ENCODE data around the gene PIP5K1B.
A peak's percentile ranks its signal among the peaks of the same experiment; 100 is the strongest.
"Not testable (repeated sequence)": the region's sequence is repeated elsewhere in the genome, so short reads cannot be mapped to it uniquely, and the experiment has no call there.

PIP5K1B gene

DNA sequence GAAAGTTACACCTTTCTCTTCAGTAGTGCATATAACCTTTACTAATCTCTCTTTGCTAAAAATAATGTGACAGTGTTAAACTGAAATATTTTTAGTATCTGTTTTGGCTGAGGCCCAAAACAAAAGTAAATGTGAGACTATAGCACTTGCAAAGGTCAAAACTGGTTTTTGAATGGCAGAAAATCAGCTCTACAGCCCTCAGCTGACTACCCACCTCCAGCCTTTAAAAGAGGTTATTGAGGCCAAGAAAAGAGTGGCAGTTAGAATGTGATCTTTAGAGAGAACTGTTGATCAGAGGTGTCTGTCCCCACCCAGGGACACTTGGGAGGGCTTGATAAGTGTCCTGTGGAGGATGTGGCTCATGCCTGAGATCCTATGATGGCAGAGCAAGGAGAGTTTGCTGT lies 278.0 kb downstream of the PIP5K1B start:
- Histone ChIP-seq H3K27ac (ENCODE audit: low read depth, low read length) (peak overlapping the region; percentile 7), H3K4me3 (ENCODE audit: low read depth in 1 of 2, low read length in 2 of 2) (no peak overlapping the region), H3K4me1 (ENCODE audit: insufficient read depth, low read length) (peaks cover 38% of the 10 kb centered on the region), H3K9me3 (ENCODE audit: low read length) (no peaks in the 10 kb centered on the region), H3K9ac (ENCODE audit: low read length) (no peak overlapping the region), H3K27me3 (ENCODE audit: control insufficient read depth in 1 of 2, insufficient read depth in 2 of 2, low read length in 2 of 2) (no peaks in the 10 kb centered on the region), H3K36me3 (ENCODE audit: insufficient read depth, low read length) (no peaks in the 10 kb centered on the region)

DNA sequence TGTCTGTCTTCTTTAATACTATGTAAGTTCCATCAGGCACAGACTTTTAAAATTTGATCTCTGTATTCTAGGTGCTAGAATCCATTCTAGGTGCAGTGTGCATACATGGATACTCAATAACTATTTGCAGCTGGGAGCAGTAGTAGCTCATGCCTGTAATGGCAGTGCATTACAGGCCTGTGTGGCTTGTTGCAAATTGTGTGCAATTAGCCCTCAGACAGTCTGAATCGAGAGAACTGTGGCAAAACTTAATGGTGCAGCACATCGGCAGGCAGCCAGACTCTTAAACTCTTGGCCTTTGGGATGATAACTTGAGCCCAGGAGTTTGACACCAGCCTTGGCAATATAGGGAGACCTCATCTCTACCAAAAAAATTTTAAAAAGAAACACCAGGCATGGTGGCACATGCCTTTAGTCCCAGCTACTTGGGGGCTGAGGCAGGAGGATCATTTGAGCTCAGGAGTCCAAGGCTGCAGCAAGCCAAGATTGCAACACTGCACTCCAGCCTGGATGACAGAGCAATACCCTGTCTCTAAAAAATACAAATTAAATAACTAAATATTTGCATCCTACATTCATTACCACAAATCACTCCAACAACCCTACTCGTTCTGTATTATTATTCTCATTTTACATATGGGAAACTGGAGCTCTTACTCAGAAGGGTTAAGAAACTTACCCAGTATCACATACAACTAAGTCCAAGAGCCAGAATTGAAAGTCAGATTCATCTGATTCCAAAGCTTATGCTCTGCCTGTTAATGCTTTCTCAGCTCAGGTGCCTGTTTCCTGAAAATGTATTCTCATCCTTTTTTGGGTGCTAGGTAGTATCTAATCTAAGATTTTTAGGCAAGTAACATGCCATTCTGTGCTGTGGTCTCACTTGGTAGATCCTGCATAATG lies 278.7 kb downstream of the PIP5K1B start:
- no peaks in the 10 kb centered on the region for H3K36me3 ChIP-seq (ENCODE audit: insufficient read depth, low read length)
- H3K27me3 ChIP-seq (ENCODE audit: control insufficient read depth in 1 of 2, insufficient read depth in 2 of 2, low read length in 2 of 2) = no peaks in the 10 kb centered on the region
- peaks cover 37% of the 10 kb centered on the region for H3K4me1 ChIP-seq (ENCODE audit: insufficient read depth, low read length)
- no peaks in the 10 kb centered on the region for H3K9me3 ChIP-seq (ENCODE audit: low read length)
- no peak overlapping the region for H3K27ac ChIP-seq (ENCODE audit: low read depth, low read length)
- no peak overlapping the region for H3K9ac ChIP-seq (ENCODE audit: low read length)
- H3K4me3 ChIP-seq (ENCODE audit: low read depth in 1 of 2, low read length in 2 of 2) = no peak overlapping the region

DNA sequence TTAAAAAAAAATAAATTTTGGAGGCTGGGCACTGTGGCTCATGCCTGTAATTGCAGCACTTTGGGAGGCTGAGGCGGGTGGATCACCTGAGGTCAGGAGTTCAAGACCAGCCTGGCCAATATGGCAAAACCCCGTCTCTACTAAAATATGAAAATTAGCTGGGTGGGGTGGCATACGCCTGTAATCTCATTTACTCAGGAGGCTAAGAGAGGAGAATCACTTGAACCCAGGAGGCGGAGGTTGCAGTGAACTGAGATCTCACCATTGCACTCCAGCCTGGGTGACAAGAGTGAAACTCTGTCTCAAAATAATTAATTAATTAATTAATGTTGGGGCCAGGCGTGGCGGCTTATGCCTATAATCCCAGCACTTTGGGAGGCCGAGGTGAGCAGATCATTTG lies 281.9 kb downstream of the PIP5K1B start:
- not testable (repeated sequence) for H3K4me1 ChIP-seq (ENCODE audit: insufficient read depth, low read length); H3K4me3 ChIP-seq (ENCODE audit: low read depth in 1 of 2, low read length in 2 of 2); H3K27ac ChIP-seq (ENCODE audit: low read depth, low read length); H3K36me3 ChIP-seq (ENCODE audit: insufficient read depth, low read length); H3K9ac ChIP-seq (ENCODE audit: low read length); H3K27me3 ChIP-seq (ENCODE audit: control insufficient read depth in 1 of 2, insufficient read depth in 2 of 2, low read length in 2 of 2); H3K9me3 ChIP-seq (ENCODE audit: low read length)

DNA sequence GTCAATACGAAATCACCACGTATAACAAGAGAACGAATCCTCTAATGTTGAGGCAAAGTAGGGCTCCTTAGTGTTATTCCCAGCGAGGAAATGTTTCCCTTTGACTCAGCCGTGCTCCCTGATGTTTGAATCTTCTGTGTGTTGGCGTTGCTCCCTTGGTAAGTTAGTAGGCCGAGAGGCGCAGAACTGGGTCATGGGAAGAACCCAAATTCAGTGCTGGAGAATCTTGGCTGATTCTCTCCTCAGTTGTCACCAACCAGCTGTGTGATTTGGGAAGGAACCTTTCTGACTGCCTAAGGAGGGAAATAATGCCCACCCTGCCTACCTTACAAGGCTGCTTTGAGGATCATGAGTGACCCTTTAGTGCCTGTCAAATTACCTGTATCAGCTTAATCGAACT lies 286.4 kb downstream of the PIP5K1B start:
- Histone ChIP-seq H3K4me3 (ENCODE audit: low read depth in 1 of 2, low read length in 2 of 2) (no peak overlapping the region), H3K27me3 (ENCODE audit: control insufficient read depth in 1 of 2, insufficient read depth in 2 of 2, low read length in 2 of 2) (no peaks in the 10 kb centered on the region), H3K36me3 (ENCODE audit: insufficient read depth, low read length) (no peaks in the 10 kb centered on the region), H3K9me3 (ENCODE audit: low read length) (no peaks in the 10 kb centered on the region), H3K9ac (ENCODE audit: low read length) (no peak overlapping the region), H3K27ac (ENCODE audit: low read depth, low read length) (no peak overlapping the region), H3K4me1 (ENCODE audit: insufficient read depth, low read length) (no peaks in the 10 kb centered on the region)

DNA sequence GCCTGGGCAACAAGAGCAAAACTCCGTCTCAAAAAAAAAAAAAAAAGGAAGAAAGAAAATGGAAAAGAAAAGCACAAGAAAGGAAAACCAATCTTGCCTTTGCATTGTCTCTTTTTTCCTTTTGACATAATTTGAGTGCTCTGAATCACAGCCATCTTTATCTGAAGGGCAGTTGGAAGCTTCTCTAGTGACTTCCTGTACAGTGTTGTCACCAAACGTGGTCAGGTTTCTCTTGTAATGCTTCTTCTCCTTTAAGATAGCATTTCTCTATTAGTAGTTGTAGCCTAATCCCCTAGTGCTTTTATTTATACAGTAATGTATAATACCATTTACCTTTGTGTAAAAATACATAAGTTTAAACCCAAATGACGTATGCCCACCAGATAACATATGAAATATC lies 290.7 kb downstream of the PIP5K1B start:
- Histone ChIP-seq H3K9ac (ENCODE audit: low read length) (no peak overlapping the region), H3K9me3 (ENCODE audit: low read length) (no peaks in the 10 kb centered on the region), H3K4me3 (ENCODE audit: low read depth in 1 of 2, low read length in 2 of 2) (no peak overlapping the region), H3K36me3 (ENCODE audit: insufficient read depth, low read length) (no peaks in the 10 kb centered on the region), H3K27me3 (ENCODE audit: control insufficient read depth in 1 of 2, insufficient read depth in 2 of 2, low read length in 2 of 2) (no peaks in the 10 kb centered on the region), H3K4me1 (ENCODE audit: insufficient read depth, low read length) (peaks cover 17% of the 10 kb centered on the region), H3K27ac (ENCODE audit: low read depth, low read length) (no peak overlapping the region)

DNA sequence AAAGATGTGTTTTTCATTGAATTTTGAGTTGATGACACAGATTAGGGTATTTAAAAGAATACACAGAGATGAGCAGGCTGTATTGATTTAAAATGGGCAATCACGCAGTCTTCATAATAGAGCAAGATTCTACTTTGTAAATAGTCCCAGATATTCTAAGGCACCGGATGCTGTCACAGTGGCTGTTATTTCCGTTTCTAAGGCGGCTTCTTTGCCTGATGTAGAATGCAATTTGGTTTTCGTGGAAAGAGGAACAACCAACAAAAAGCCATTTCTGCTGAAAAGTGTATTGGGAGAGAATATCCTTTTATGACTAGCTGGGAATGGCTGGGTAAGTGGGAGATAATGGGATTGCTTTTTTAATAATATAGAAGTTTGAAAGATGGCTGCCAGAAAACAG lies 291.4 kb downstream of the PIP5K1B start:
- Histone ChIP-seq H3K27me3 (ENCODE audit: control insufficient read depth in 1 of 2, insufficient read depth in 2 of 2, low read length in 2 of 2) (no peaks in the 10 kb centered on the region), H3K36me3 (ENCODE audit: insufficient read depth, low read length) (no peaks in the 10 kb centered on the region), H3K27ac (ENCODE audit: low read depth, low read length) (no peak overlapping the region), H3K9ac (ENCODE audit: low read length) (no peak overlapping the region), H3K9me3 (ENCODE audit: low read length) (no peaks in the 10 kb centered on the region), H3K4me1 (ENCODE audit: insufficient read depth, low read length) (peaks cover 17% of the 10 kb centered on the region), H3K4me3 (ENCODE audit: low read depth in 1 of 2, low read length in 2 of 2) (no peak overlapping the region)

DNA sequence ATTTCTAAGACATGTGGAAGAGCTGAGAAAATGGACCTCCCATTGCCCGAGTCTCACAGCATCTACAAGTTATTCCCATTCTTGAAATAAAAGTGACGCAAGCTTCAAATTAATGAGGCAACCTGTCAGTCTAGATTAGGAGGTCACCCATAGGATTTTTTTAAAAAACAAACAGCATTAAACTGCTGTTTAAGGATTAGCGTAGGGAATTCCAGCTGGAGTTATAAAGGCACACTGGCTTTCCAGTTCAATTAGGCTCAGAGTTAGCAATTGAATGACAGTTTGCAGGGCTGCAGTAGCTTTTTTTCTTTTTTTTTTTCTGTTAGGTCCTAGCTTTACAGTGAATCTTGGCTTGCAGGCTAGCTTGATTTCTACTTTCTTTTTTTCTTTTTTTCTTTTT lies 292.6 kb downstream of the PIP5K1B start:
- H3K27ac ChIP-seq (ENCODE audit: low read depth, low read length) = no peak overlapping the region

DNA sequence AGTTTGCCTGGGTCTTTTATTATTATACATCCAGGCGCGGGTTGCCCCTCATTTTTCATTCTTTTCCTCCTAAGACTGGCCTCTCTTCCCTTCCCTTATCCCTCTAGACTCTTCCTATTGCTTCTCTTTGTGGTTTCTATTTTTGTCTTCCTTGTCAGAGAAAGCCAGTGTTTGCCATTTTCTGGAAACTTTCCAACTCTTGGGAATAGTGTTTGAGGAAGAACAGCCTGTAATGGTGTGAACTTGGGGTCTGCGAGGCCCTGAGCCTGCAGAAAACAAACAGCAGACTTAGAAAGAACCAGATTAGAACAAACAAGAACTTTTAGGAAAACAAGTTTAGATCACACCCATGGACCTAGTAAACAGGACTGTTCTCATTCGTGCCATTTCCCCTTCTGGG lies 293.3 kb downstream of the PIP5K1B start:
- Histone ChIP-seq H3K9ac (ENCODE audit: low read length) (no peak overlapping the region), H3K4me3 (ENCODE audit: low read depth in 1 of 2, low read length in 2 of 2) (no peak overlapping the region)

More for the DNA sequence above, 292.6 kb downstream of the PIP5K1B start:
- no peaks in the 10 kb centered on the region for H3K27me3 ChIP-seq (ENCODE audit: control insufficient read depth in 1 of 2, insufficient read depth in 2 of 2, low read length in 2 of 2)
- H3K36me3 ChIP-seq (ENCODE audit: insufficient read depth, low read length) = no peaks in the 10 kb centered on the region
- no peaks in the 10 kb centered on the region for H3K9me3 ChIP-seq (ENCODE audit: low read length)
- no peak overlapping the region for H3K4me3 ChIP-seq (ENCODE audit: low read depth in 1 of 2, low read length in 2 of 2)
- H3K9ac ChIP-seq (ENCODE audit: low read length) = no peak overlapping the region
- H3K4me1 ChIP-seq (ENCODE audit: insufficient read depth, low read length) = peaks cover 17% of the 10 kb centered on the region

DNA sequence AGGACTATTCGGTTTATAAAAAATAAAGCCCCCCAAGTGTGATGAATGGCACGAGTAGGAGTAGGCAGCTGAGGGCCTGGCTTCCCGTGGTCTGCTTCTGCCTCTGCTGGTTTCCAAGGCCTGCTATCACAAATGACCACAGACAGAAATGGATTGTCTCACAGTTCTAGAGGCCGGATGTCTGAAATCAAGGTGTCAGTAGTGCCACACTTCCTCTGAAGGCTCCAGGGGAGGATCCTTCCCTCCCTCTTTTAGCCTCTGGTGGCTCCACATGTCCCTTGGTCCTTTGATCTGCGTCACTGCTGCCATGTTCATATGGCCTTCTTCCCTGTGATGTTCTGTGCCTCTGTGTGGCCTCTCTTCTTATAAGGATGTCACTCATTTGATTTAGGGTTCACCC lies 293.8 kb downstream of the PIP5K1B start:
- H3K27ac ChIP-seq (ENCODE audit: low read depth, low read length) = peak overlapping the region; percentile 36

More for the DNA sequence above, 293.3 kb downstream of the PIP5K1B start:
- Histone ChIP-seq H3K27ac (ENCODE audit: low read depth, low read length) (peak overlapping the region; percentile 36), H3K36me3 (ENCODE audit: insufficient read depth, low read length) (no peaks in the 10 kb centered on the region), H3K27me3 (ENCODE audit: control insufficient read depth in 1 of 2, insufficient read depth in 2 of 2, low read length in 2 of 2) (no peaks in the 10 kb centered on the region), H3K4me1 (ENCODE audit: insufficient read depth, low read length) (peaks cover 17% of the 10 kb centered on the region), H3K9me3 (ENCODE audit: low read length) (no peaks in the 10 kb centered on the region)

DNA sequence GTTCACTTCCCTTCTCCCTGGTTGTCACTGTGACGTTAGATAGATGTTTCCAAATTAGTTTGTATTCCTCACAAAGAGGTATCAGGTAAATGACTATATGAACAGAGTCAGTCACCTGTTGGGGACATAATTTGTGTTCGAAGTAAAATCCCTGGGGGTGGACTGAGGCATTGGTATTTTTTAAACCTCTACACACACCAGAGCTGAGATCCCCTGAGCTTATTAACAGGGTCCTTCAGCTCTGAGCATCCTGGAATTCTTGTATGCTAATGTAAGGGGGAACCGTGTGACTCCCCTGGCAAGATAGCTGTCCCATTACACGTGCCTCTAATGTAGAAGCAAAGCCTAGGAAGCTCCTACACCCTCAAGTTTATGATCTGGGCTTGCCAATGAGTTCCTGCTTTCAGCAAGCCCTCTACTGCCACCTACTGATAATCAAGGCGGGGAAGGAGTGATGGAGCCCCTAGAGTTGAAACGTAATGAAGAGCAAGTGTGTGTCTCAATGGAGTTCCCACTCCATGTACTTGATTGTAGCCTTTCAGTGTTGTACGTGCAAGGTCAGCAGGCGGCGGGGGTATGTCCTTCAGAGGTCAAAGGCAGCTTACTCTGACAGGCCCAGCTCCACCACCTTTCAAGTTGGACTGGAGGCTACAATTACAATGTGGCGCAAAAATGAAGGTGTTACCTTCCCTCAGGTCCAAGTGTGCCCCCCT lies 294.5 kb downstream of the PIP5K1B start:
- no peaks in the 10 kb centered on the region for H3K36me3 ChIP-seq (ENCODE audit: insufficient read depth, low read length)
- H3K4me3 ChIP-seq (ENCODE audit: low read depth in 1 of 2, low read length in 2 of 2) = no peak overlapping the region
- no peak overlapping the region for H3K27ac ChIP-seq (ENCODE audit: low read depth, low read length)
- H3K4me1 ChIP-seq (ENCODE audit: insufficient read depth, low read length) = peaks cover 17% of the 10 kb centered on the region
- no peak overlapping the region for H3K9ac ChIP-seq (ENCODE audit: low read length)
- H3K9me3 ChIP-seq (ENCODE audit: low read length) = no peaks in the 10 kb centered on the region
- no peaks in the 10 kb centered on the region for H3K27me3 ChIP-seq (ENCODE audit: control insufficient read depth in 1 of 2, insufficient read depth in 2 of 2, low read length in 2 of 2)

More for the DNA sequence above, 293.8 kb downstream of the PIP5K1B start:
- no peak overlapping the region for H3K9ac ChIP-seq (ENCODE audit: low read length)
- H3K4me3 ChIP-seq (ENCODE audit: low read depth in 1 of 2, low read length in 2 of 2) = no peak overlapping the region
- peaks cover 17% of the 10 kb centered on the region for H3K4me1 ChIP-seq (ENCODE audit: insufficient read depth, low read length)
- no peaks in the 10 kb centered on the region for H3K36me3 ChIP-seq (ENCODE audit: insufficient read depth, low read length)
- H3K9me3 ChIP-seq (ENCODE audit: low read length) = no peaks in the 10 kb centered on the region
- H3K27me3 ChIP-seq (ENCODE audit: control insufficient read depth in 1 of 2, insufficient read depth in 2 of 2, low read length in 2 of 2) = no peaks in the 10 kb centered on the region

DNA sequence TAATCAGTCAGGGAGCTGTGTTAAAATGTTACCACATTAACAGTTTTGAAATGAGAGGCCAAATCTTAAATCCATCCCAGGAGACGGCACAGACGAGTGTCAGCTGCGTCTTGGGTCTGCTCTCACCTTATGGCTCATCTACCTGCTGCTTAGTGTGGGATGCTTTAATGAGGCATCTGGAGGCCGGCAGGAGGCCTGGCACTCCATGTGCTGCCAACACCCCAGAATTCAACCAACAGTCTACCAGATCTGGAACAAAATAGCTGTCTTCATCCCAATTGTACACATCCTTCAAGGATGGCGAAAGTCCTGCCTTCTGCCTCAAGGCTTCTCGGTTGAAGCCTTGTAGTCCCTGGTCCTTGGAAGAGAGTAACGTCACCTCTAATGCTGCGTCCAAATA lies 296.9 kb downstream of the PIP5K1B start:
- H3K4me3 ChIP-seq (ENCODE audit: low read depth in 1 of 2, low read length in 2 of 2) = no peak overlapping the region

More for the DNA sequence above, 296.9 kb downstream of the PIP5K1B start:
- no peaks in the 10 kb centered on the region for H3K9me3 ChIP-seq (ENCODE audit: low read length)
- no peak overlapping the region for H3K27ac ChIP-seq (ENCODE audit: low read depth, low read length)
- peaks cover 17% of the 10 kb centered on the region for H3K4me1 ChIP-seq (ENCODE audit: insufficient read depth, low read length)
- H3K9ac ChIP-seq (ENCODE audit: low read length) = no peak overlapping the region
- no peaks in the 10 kb centered on the region for H3K27me3 ChIP-seq (ENCODE audit: control insufficient read depth in 1 of 2, insufficient read depth in 2 of 2, low read length in 2 of 2)
- H3K36me3 ChIP-seq (ENCODE audit: insufficient read depth, low read length) = no peaks in the 10 kb centered on the region
